ENCODE measurements around the gene SYN1.

GRCh38 chrX:47662144-47662657 lies 42.5 kb upstream of the SYN1 start:
- TF ChIP-seq EZH2phosphoT487 (IDR thresholded peaks at IDR 0.05; ENCODE audit: insufficient read depth, low read depth) = no peak
- TF ChIP-seq EZH2 (IDR thresholded peaks at IDR 0.05; ENCODE audit: insufficient read depth, poor library complexity, severe bottlenecking) = no peak

Data from GM23248 (cell line).